ENCODE results near the gene ING2. TPM values are rescaled to one million over a fixed set of nuclear protein-coding genes. Genes with fewer than 3 reads are reported as not detected.
"Not testable (repeated sequence)": the region's sequence is repeated elsewhere in the genome, so short reads cannot be mapped to it uniquely, and the experiment has no call there.

The ING2 gene
- total RNA-seq = 8.8 and 11.0 TPM in 2 replicates

DNA sequence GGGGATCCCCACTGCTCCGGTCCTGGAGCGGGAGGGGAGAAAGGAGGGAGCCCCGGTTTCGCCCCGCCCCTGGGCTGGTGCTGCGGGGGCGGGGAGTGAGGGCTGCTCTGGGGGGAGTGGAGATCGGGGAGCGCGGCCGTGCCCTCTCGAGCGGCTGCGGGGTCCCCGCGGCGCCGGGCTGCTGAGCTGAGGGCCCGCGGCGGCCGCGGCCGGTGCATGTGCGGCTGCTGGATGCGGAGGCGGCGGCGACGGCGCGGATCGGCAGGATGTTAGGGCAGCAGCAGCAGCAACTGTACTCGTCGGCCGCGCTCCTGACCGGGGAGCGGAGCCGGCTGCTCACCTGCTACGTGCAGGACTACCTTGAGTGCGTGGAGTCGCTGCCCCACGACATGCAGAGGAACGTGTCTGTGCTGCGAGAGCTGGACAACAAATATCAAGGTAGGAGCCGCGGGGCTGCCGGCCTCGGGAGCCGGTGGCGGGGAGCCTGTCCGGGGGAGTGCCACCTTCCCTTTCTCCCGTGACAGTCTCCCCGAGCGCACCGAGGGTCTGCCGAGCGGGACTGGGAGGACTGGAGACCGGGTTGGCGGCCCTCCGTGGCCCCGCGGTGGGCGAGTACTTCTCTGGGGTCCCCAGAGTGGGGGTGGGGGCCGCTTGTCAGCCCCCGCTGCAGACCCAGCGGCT, at the start of gene ING2:
Gene ING2 (plus strand): TSS at position 129 of the 681 bp plus-strand sequence. CDS start 138 bp downstream, at position 267.
- intact Hi-C loops (cut with micrococcal nuclease) = loop anchor here (1.0 to 10.0 kb wide), 13 partner anchors 33 to 1966 kb away; partner anchors contain the start of genes ACSL1, CASP3, CCDC110 and CDKN2AIP

- intact Hi-C loops (cut with micrococcal nuclease) = no loop called here
Observed at GRCh38 chr4:183455431-183456195, 49.2 kb upstream of the ING2 start.

- intact Hi-C loops (cut with micrococcal nuclease) = no loop called here
Observed at GRCh38 chr4:183458005-183458404, 46.9 kb upstream of the ING2 start.

- intact Hi-C loops (cut with micrococcal nuclease) = not testable (repeated sequence)
Observed at GRCh38 chr4:183463903-183464619, 40.8 kb upstream of the ING2 start.

- intact Hi-C loops (cut with micrococcal nuclease) = not testable (repeated sequence)
Observed at GRCh38 chr4:183465879-183466278, 39.0 kb upstream of the ING2 start.

- intact Hi-C loops (cut with micrococcal nuclease) = no loop called here
Observed at GRCh38 chr4:183467246-183467645, 37.6 kb upstream of the ING2 start.

- intact Hi-C loops (cut with micrococcal nuclease) = no loop called here
Observed at GRCh38 chr4:183468210-183469095, 36.4 kb upstream of the ING2 start.

DNA sequence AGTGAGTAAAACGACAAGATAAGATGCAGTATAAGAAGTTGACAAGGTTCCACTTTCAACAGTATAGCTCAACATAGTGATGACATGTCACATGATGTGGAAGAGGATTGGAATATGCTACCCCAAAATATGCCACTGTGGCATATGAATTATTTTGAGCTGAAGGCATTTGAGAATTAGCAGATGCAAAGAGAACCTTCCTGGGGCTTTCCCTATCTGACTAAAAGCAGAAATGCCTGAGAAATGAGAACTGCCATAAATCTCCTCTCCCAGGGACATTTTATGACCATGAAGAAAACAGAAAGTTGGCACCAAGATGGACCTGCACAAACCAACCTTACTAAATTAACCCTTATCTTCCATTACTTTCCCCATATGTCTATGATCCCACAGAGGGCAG, 35.6 kb upstream of the ING2 start:
- intact Hi-C loops (cut with micrococcal nuclease) = no loop called here

DNA sequence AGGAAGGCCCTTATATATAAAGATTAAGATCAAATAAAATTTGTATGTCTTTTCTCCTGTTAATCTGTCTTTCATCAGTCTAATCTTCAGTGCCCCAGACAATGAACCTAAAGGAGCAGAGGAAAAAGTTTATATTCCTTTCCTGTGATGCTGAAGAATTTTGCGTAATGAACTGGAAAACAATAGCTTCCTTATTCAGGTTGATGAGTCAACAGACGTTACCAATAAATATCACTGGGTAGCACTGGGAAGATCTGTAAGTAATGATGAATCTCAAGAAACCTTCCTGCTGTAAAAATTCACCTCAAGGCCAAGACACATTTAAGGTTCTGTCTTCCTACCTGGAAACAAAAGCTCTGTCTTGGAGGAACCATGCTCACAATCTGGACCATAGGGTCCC, 34.9 kb upstream of the ING2 start:
- intact Hi-C loops (cut with micrococcal nuclease) = no loop called here

GRCh38 chr4:183470821-183471220, 34.0 kb upstream of the ING2 start:
- intact Hi-C loops (cut with micrococcal nuclease) = no loop called here

GRCh38 chr4:183471946-183472708, 32.7 kb upstream of the ING2 start:
- intact Hi-C loops (cut with micrococcal nuclease) = loop anchor here (1.0 to 2.0 kb wide), 4 partner anchors 32 to 695 kb away; no protein-coding TSS in a partner anchor

DNA sequence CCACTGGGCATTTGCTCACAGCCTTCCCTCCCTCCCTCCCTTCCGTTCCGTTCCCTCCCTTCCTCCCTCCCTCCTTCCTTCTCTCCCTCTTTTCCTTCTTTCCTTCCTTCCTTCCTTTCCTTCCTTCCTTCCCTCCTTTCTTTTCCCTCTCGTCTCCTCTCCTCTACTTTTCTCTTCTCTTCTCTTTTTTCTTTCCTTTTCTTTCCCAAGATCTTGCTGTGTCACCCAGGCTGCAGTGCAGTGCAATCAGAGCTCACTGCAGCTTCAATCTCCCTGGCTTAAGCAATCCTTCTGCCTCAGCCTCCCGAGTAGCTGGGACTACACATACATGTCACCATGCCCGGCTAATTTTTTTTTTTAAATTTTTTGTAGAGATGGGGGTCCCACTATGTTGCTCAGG, 26.7 kb upstream of the ING2 start:
- intact Hi-C loops (cut with micrococcal nuclease) = no loop called here

DNA sequence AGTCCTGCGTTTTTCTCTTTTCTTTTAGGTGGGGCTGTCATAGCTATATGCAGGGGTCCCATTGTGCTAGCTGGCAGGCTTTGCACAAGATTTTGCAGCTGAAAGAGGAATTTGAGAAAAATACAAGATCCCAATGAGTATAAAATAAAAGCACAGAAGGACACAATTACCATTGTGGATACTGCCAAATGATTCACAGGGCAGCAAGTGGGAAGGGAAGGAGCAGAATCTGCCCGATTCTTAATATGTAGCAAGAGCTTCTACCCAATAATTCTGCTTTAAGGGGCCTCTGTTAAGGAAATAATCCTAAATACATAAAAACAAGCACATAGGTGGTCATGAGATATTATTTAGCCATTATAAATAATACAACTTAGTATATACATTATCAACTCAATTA, 25.9 kb upstream of the ING2 start:
- intact Hi-C loops (cut with micrococcal nuclease) = no loop called here

DNA sequence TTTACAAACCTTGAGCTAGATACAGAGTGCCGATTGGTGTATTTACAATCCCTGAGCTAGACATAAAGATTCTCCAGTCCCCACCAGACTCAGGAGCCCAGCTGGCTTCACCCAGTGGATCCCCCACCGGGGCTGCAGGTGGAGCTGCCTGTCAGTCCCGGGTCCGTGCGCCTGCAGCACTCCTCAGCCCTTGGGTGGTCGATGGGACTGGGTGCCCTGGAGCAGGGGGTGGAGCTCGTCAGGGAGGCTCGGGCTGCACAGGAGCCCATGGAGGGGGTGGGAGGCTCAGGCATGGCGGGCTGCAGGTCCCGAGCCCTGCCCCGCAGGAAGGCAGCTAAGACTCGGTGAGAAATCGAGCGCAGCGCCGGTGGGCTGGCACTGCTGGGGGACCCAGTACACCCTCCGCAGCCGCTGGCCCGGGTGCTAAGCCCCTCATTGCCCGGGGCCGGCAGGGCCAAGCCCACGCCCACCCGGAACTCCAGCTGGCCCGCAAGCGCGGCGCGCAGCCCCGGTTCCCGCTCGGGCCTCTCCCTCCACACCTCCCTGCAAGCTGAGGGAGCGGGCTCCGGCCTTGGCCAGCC, 22.3 kb upstream of the ING2 start:
- intact Hi-C loops (cut with micrococcal nuclease) = not testable (repeated sequence)

GRCh38 chr4:183483997-183484396, 20.9 kb upstream of the ING2 start:
- intact Hi-C loops (cut with micrococcal nuclease) = no loop called here

DNA sequence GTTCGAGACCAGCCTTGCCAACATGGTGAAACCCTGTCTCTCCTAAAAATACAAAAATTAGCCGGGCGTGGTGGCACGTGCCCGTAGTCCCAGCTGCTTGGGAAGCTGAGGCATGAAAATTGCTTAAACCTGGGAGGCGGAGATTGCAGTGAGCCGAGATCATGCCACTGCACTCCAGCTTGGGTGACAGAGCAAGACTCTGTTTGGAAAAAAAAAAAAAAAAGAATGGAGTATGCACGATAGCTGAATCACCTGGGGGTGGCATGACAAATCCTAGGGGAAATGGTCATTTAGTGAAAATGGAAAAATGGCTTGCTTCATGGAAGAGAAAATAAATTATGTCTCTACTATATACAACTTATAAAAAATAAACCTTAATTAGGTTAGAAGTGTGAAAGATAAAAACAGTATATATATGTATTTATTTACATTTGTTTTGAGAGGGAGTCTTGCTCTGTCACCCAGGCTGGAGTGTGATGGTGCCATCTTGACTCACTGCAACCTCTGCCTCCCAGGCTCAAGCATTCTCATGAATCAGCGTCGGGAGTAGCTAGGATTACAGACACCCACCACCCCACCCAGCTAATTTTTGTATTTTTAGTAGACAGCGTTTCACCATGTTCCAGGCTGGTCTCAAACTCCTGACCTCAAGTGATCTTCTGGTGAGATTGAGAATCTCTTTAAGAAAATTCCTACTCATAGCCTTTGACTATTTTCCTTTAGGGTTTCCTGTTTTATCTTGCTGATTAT, 19.3 kb upstream of the ING2 start:
- intact Hi-C loops (cut with micrococcal nuclease) = no loop called here

DNA sequence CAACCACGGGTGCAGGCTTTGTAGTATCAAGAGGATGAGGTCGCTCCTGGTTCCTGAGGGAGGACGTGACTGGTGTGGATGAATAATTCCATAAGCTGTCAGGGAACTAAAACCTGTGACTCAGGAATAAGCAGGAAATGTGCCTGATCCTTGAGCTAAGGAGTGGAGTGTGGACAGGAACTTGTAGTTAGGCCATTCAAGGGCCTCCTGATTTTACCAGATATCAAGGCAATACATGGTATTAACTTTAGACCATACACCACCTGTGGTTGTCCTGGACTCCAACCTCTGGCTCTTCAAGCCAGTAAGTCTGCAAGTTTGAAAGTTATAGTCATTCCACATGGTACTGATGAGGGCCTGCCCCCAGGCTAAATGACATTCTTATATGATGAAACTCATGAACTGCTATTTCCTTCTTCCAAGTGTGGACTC, 12.1 kb upstream of the ING2 start:
- intact Hi-C loops (cut with micrococcal nuclease) = no loop called here

DNA sequence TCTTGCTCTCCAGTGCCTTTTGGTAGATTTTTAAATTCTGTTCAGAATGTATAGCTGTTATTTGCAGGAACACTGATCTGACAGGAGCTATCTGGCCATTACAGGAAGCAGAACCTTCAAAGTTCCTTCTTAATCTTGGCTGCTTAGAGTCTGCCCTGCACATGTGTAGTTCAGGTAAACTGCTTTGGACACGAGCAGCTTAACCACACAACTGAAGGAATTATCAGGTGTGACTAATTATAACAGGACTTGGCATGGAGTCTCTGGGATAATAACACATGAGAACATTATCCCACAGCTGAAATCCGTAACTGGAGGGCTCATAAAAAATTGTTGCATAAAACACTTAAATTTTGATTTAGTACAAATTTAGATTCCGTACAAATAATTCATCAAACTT, 11.6 kb upstream of the ING2 start:
- intact Hi-C loops (cut with micrococcal nuclease) = no loop called here

DNA sequence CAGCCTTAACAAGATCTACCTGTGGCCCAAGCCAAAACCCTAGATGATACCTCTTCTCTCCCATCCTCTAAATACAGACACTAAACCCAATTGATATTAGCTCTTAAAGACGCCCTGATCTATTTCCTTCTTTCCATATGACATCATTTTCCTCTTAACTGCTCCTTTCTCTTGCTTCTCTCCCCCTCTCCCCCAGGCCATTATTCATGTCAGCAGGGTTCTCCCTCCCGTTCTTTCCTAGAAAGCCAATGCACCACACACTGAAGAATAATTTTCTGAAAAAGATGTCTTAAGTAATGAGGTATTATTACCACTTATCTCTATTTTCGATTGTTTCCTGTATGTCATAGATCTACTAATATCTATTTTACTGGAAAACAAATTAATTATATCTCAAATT, 9.7 kb upstream of the ING2 start:
- intact Hi-C loops (cut with micrococcal nuclease) = no loop called here

Measured in T-helper 2 cell treated with Interferon-gamma antibody and Interleukin-4, amounts not matched to agents 100 ng/mL and 5 ng/mL, for 36 hours (primary cell).